Measurements from ENCODE around the gene GPR37L1. TPM values are rescaled to one million over a fixed set of nuclear protein-coding genes. Genes with fewer than 3 reads are reported as not detected.
"Not testable (repeated sequence)": the region's sequence is repeated elsewhere in the genome, so short reads cannot be mapped to it uniquely, and the experiment has no call there.

The GPR37L1 gene
- total RNA-seq, 1 donor from 2014 or later, result not detected

- intact Hi-C loops (cut with micrococcal nuclease), result loop anchor here (1.0 to 10.0 kb wide), 3 partner anchors 8 to 882 kb away; partner anchors contain the start of genes PPFIA4 and PTPN7
These were observed 20.5 kb downstream of the GPR37L1 start for GRCh38 chr1:202143011-202143767.

GRCh38 chr1:202143768-202144401 lies 21.2 kb downstream of the GPR37L1 start:
- CTCF ChIA-PET, result interaction anchor here (1.0 to 1.7 kb wide), 2 partner anchors 11 to 16 kb away, joined by 4 to 6 read pairs; partner anchors contain the start of gene PTPN7
- no peaks in the 10 kb centered on the region for H3K27me3 Mint-ChIP-seq
- H3K4me1 Mint-ChIP-seq, result peaks cover 50% of the 10 kb centered on the region
- intact Hi-C loops (cut with micrococcal nuclease), result loop anchor here (1.0 to 10.0 kb wide), 3 partner anchors 9 to 881 kb away; partner anchors contain the start of genes PPFIA4 and PTPN7
- H3K36me3 Mint-ChIP-seq (ENCODE audit: low read depth), result peaks cover 24% of the 10 kb centered on the region
- DNase-seq (peak; percentile 59), ATAC-seq (ENCODE audit: low read depth) (peak; percentile 59)
- POLR2A ChIA-PET, result interaction anchor here (0.6 to 3.4 kb wide), 8 partner anchors 11 to 507 kb away, joined by 3 to 29 read pairs (median 5); partner anchors contain the start of genes PTPN7 and RNPEP
- H3K4me3 Mint-ChIP-seq, result peak overlapping the region; percentile 93
- H3K27ac Mint-ChIP-seq, result peak overlapping the region; percentile 96
- no peak for TF ChIP-seq CTCF (IDR thresholded peaks at IDR 0.05)
- H3K9me3 Mint-ChIP-seq, result no peaks in the 10 kb centered on the region

More at GRCh38 chr1:202143011-202143767, 20.5 kb downstream of the GPR37L1 start:
- Mint-ChIP-seq H3K4me3 (peak overlapping the region; percentile 93), H3K4me1 (peaks cover 50% of the 10 kb centered on the region), H3K36me3 (ENCODE audit: low read depth) (peaks cover 26% of the 10 kb centered on the region), H3K9me3 (no peaks in the 10 kb centered on the region), H3K27me3 (no peaks in the 10 kb centered on the region), H3K27ac (peak overlapping the region; percentile 96)
- POLR2A ChIA-PET, result interaction anchor here (0.6 to 3.4 kb wide), 8 partner anchors 12 to 507 kb away, joined by 3 to 29 read pairs (median 6); partner anchors contain the start of genes PTPN7 and RNPEP
- peak; percentile 67 for ATAC-seq (ENCODE audit: low read depth)
- TF ChIP-seq CTCF (IDR thresholded peaks at IDR 0.05), result no peak
- DNase-seq, result no peak
- CTCF ChIA-PET, result interaction anchor here (1.0 to 1.7 kb wide), 2 partner anchors 12 to 17 kb away, joined by 4 to 6 read pairs; partner anchors contain the start of gene PTPN7

- POLR2A ChIA-PET, result interaction anchor here (0.6 to 3.4 kb wide), 3 partner anchors 15 to 862 kb away, joined by 3 to 29 read pairs (median 5); partner anchors contain the start of genes PTPN7 and TMEM183A
- intact Hi-C loops (cut with micrococcal nuclease), result loop anchor here (10.0 kb wide), 1 partner anchor 880 kb away; the partner anchor contains the start of gene PPFIA4
- Mint-ChIP-seq H3K36me3 (ENCODE audit: low read depth) (peaks cover 26% of the 10 kb centered on the region), H3K27me3 (no peaks in the 10 kb centered on the region), H3K9me3 (no peaks in the 10 kb centered on the region), H3K27ac (peak within 1 kb of the TSS; percentile 96), H3K4me1 (peaks cover 48% of the 10 kb centered on the region), H3K4me3 (peak within 1 kb of the TSS; percentile 93)
- no peak for TF ChIP-seq CTCF (IDR thresholded peaks at IDR 0.05)
- CTCF ChIA-PET, result no interaction called here
- DNase-seq, result peak; percentile 73
- ATAC-seq (ENCODE audit: low read depth), result peak; percentile 75
These were observed 21.8 kb downstream of the GPR37L1 start, which contains the start of gene ARL8A for GRCh38 chr1:202144402-202145067. ARL8A (minus strand) TSS chr1:202144737; CDS start chr1:202144572, 165 bp downstream.

- no peaks in the 10 kb centered on the region for H3K9me3 Mint-ChIP-seq
- H3K4me1 Mint-ChIP-seq, result peaks cover 47% of the 10 kb centered on the region
- DNase-seq (no peak), ATAC-seq (ENCODE audit: low read depth) (no peak)
- intact Hi-C loops (cut with micrococcal nuclease), result loop anchor here (10.0 kb wide), 1 partner anchor 880 kb away; the partner anchor contains the start of gene PPFIA4
- POLR2A ChIA-PET, result interaction anchor here (1.4 to 3.4 kb wide), 2 partner anchors 15 to 18 kb away, joined by 5 to 29 read pairs; partner anchors contain the start of gene PTPN7
- H3K4me3 Mint-ChIP-seq, result peak overlapping the region; percentile 85
- H3K36me3 Mint-ChIP-seq (ENCODE audit: low read depth), result peaks cover 30% of the 10 kb centered on the region
- H3K27ac Mint-ChIP-seq, result peak overlapping the region; percentile 77
- no peak for TF ChIP-seq CTCF (IDR thresholded peaks at IDR 0.05)
- CTCF ChIA-PET, result interaction anchor here (1.5 to 2.3 kb wide), 2 partner anchors 10 to 48 kb away, joined by 4 to 6 read pairs; partner anchors contain the start of gene LGR6
- no peaks in the 10 kb centered on the region for H3K27me3 Mint-ChIP-seq
These were observed 22.5 kb downstream of the GPR37L1 start for GRCh38 chr1:202145068-202145743.

- H3K27me3 Mint-ChIP-seq; POLR2A ChIA-PET; ATAC-seq (ENCODE audit: low read depth); DNase-seq; H3K9me3 Mint-ChIP-seq: not testable (repeated sequence)
- CTCF ChIA-PET, result interaction anchor here (1.5 to 2.3 kb wide), 2 partner anchors 9 to 47 kb away, joined by 4 to 6 read pairs; partner anchors contain the start of gene LGR6
- peak overlapping the region; percentile 85 for H3K4me3 Mint-ChIP-seq
- intact Hi-C loops (cut with micrococcal nuclease), result loop anchor here (10.0 kb wide), 1 partner anchor 879 kb away; the partner anchor contains the start of gene PPFIA4
- H3K36me3 Mint-ChIP-seq (ENCODE audit: low read depth), result peaks cover 28% of the 10 kb centered on the region
- H3K27ac Mint-ChIP-seq, result peak overlapping the region; percentile 77
- peaks cover 43% of the 10 kb centered on the region for H3K4me1 Mint-ChIP-seq
These were observed 23.0 kb downstream of the GPR37L1 start for GRCh38 chr1:202145744-202146140.

Data from activated B cell treated with CpG ODN at 0.5 μM for 24 hours (primary cell).